ENCODE results near the gene ZNF275.
"Not testable (repeated sequence)": the region's sequence is repeated elsewhere in the genome, so short reads cannot be mapped to it uniquely, and the experiment has no call there.

ZNF275 gene

DNA sequence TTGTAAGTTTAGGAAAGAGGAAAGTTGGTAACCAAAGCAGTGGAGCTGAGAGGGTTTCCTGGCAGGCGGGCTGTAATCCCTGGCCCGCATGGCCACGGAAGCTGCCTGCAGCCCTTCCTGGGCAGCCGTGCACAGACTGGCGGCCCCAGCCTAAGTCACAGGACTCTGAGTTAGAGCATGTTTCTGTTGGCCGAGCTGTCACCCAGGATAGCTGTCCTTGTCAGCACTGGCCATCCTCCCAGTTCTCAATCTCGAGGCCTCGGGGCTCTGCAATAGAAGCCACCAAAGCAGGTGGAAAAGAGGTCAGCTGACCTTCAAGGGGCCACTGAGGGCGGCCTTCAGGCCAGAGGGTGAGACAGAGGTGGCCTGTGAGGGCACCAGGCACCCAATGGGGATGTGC lies 46.7 kb downstream of the ZNF275 start:
- Histone ChIP-seq H3K4me3 (ENCODE audit: low read depth in 1 of 2, low read length in 1 of 2) (no peak overlapping the region), H3K27me3 (no peaks in the 10 kb centered on the region), H3K36me3 (no peaks in the 10 kb centered on the region), H3K9me3 (no peaks in the 10 kb centered on the region), H3K4me1 (ENCODE audit: control insufficient read depth in 1 of 2, insufficient read depth in 1 of 2, low read depth in 1 of 2, low read length in 1 of 2) (no peaks in the 10 kb centered on the region), H3K27ac (no peak overlapping the region)
- no peak for TF ChIP-seq CTCF (IDR thresholded peaks at IDR 0.05)

DNA sequence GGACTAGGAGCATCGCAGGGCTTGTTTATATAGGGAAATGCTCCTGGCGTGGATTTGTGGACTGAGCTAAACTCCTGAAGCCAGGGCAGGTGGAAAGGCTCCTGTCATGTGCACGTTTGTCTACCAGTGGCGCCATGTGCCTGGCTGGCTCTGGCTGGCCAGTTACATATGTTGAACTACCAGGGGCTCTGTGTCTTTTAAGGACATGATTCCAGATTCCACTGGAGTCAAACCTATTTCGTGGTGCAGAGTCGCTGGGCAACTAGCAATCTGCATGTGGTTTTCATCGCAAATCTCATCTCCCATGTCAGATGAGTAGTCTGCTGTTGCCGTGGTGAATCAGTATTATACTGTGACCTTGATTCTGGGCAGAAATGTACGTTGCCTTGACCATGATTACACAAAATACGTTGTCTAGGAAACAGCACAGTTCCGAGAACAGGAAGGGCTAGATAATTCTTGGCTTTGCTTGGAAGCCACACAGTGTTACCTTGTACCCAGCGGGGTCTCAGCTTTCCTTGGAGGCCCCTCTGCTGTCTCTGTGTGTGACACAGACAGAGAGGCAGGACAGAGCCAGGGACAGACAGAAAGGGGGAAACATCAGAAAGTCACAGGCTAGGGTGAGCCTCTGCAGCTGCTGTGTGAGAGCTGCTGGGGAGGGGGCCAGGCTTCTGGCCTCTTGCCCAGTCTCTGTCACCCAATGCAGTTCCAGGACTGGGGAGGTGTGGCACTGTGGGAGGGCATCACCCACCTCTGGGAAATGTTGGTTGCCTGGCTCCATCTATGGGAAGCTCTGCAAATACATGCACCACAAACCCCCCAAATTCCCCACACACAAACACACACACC lies 48.0 kb downstream of the ZNF275 start:
- Histone ChIP-seq H3K4me3 (ENCODE audit: low read depth in 1 of 2, low read length in 1 of 2) (no peak overlapping the region), H3K27me3 (no peaks in the 10 kb centered on the region), H3K36me3 (no peaks in the 10 kb centered on the region), H3K4me1 (ENCODE audit: control insufficient read depth in 1 of 2, insufficient read depth in 1 of 2, low read depth in 1 of 2, low read length in 1 of 2) (no peaks in the 10 kb centered on the region), H3K27ac (no peak overlapping the region), H3K9me3 (no peaks in the 10 kb centered on the region)
- no peak for TF ChIP-seq CTCF (IDR thresholded peaks at IDR 0.05)

DNA sequence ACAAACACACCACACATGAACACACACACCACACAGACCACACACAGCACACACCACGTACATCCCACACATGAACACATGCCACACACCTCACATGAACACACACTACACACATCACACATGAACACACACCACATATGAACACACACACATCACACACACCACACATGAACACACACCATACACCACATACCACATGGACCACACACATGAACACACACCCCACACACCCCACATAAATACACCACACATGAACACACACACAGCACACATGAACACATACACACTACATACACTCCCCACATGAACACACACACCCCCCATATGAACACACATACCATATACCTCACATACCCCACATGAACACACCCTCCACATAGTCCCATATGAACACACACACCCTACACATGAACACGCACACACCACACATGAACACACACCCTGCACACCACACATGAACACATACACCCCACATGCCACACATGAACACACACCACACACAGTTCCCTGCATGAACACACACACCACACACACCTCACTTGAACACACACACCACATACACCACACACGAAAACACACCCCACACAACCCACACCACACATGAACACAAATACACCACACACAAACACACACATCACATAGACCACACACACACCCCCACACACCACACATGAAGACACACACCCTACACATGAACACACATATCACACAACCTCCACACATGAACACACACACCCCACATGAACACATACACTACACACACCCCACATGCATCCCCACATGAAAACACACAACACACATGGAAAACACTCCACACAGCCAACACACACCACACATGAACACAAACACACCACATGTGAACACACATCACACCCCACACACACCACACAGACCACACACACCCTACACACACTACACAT lies 48.9 kb downstream of the ZNF275 start:
- no peaks in the 10 kb centered on the region for H3K36me3 ChIP-seq
- no peak overlapping the region for H3K4me3 ChIP-seq (ENCODE audit: low read depth in 1 of 2, low read length in 1 of 2)
- no peak overlapping the region for H3K27ac ChIP-seq
- no peaks in the 10 kb centered on the region for H3K27me3 ChIP-seq
- H3K4me1 ChIP-seq (ENCODE audit: control insufficient read depth in 1 of 2, insufficient read depth in 1 of 2, low read depth in 1 of 2, low read length in 1 of 2): no peaks in the 10 kb centered on the region
- TF ChIP-seq CTCF (IDR thresholded peaks at IDR 0.05): no peak
- H3K9me3 ChIP-seq: no peaks in the 10 kb centered on the region

DNA sequence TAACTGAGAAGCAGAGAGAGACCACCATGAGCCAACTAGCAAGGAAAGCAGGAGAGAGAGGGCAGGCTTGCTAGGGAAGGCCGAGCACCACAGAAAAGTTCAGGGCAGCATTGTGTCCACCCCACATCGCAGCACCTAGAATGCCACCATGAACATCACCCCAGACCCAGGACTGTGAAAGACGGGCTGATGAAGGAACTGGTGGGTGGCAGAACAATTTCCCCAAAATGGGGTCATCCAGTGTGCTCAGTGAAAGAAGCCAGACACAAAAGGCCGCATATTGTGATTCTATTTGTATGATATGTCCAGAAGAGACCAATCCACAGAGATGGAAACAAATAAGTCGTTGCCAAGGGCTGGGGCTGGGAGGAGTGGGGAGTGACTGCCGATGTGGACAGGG lies 50.4 kb downstream of the ZNF275 start:
- Histone ChIP-seq H3K27me3 (no peaks in the 10 kb centered on the region), H3K4me1 (ENCODE audit: control insufficient read depth in 1 of 2, insufficient read depth in 1 of 2, low read depth in 1 of 2, low read length in 1 of 2) (no peaks in the 10 kb centered on the region), H3K36me3 (no peaks in the 10 kb centered on the region), H3K27ac (no peak overlapping the region), H3K4me3 (ENCODE audit: low read depth in 1 of 2, low read length in 1 of 2) (no peak overlapping the region), H3K9me3 (no peaks in the 10 kb centered on the region)
- no peak for TF ChIP-seq CTCF (IDR thresholded peaks at IDR 0.05)

- not testable (repeated sequence) for H3K4me1 ChIP-seq (ENCODE audit: control insufficient read depth in 1 of 2, insufficient read depth in 1 of 2, low read depth in 1 of 2, low read length in 1 of 2); H3K9me3 ChIP-seq; H3K27me3 ChIP-seq; H3K36me3 ChIP-seq; H3K4me3 ChIP-seq (ENCODE audit: low read depth in 1 of 2, low read length in 1 of 2); H3K27ac ChIP-seq
Measured at GRCh38 chrX:153384973-153385372, 51.0 kb downstream of the ZNF275 start.

DNA sequence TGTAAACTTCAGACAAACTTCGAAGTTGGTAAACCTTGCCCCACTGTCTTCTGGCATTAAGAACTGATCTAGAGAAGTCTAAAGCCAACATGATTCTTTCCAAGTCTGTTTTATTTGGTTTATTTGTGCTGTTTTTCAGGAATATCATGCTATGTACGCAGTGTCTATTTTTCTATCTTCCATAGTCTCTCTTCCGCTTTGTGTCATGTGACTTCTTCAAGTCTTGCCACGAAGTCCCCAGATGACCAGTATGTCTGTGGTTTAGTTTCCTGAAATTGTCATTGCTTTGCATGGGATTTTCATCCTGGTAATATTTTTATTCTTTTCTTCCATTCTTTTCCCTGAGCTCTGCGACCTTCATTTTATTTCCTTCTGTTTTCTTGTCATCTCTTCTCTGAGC lies 52.1 kb downstream of the ZNF275 start:
- H3K4me3 ChIP-seq (ENCODE audit: low read depth in 1 of 2, low read length in 1 of 2): no peak overlapping the region

More for the DNA sequence above, 52.1 kb downstream of the ZNF275 start:
- Histone ChIP-seq H3K36me3 (no peaks in the 10 kb centered on the region), H3K27me3 (no peaks in the 10 kb centered on the region), H3K27ac (no peak overlapping the region), H3K9me3 (no peaks in the 10 kb centered on the region), H3K4me1 (ENCODE audit: control insufficient read depth in 1 of 2, insufficient read depth in 1 of 2, low read depth in 1 of 2, low read length in 1 of 2) (no peaks in the 10 kb centered on the region)
- no peak for TF ChIP-seq CTCF (IDR thresholded peaks at IDR 0.05)

All from neutrophil (primary cell).